Measurements from ENCODE around the gene PRPH.

PRPH gene

DNA sequence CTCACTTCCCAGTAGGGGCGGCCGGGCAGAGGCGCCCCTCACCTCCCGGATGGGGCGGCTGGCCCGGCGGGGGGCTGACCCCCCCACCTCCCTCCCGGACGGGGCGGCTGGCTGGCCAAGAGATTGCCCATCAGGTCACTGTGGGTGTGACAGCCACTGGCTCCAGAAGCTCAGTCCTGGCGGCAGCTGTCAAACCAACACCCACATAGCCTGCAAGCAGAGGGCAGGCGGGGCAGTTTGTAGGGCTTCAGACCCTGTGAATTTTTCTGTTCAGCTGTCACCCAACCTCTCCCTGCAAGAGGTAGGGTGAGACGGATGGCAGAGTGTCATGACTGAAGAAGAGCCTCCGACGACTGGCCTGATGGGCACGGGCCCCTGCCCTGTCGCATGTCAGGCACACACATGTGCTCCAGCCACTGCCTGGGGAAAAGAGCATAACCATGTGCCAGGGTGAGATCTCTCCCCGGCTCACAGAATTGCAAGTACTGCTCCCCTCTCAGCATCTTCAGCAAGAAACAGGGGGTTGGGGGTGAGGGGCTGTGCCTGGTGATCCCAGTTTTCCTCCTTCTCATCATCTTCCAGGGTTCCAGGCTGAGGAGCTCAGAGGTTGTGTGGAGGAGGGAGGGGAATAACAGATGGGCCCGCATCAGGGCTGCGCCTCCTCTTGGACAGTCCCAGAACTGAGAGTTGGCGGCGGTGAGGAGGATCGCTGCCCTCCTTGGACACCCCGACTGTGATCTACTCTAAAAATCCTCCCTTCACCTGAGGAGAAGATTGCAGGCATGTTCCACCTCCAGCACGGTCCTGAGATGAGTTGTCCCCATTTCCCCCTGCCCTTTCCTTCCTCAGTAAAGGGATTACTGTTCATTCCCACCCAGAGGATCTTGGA, 11.2 kb upstream of the PRPH start:
- Histone ChIP-seq H3K36me3 (no peaks in the 10 kb centered on the region), H3K4me1 (peaks cover 21% of the 10 kb centered on the region), H3K9me3 (no peaks in the 10 kb centered on the region), H3K27me3 (no peaks in the 10 kb centered on the region), H3K4me3 (ENCODE audit: low read depth, low read length) (no peak overlapping the region)
- peak; percentile 37 for DNase-seq
- peak; percentile 44 for TF ChIP-seq CTCF (IDR thresholded peaks at IDR 0.05; ENCODE audit: low read depth, low read length)

GRCh38 chr12:49284672-49285071, 10.3 kb upstream of the PRPH start:
- DNase-seq, result no peak
- H3K4me3 ChIP-seq (ENCODE audit: low read depth, low read length), result no peak overlapping the region
- H3K4me1 ChIP-seq, result peaks cover 15% of the 10 kb centered on the region
- H3K27me3 ChIP-seq, result no peaks in the 10 kb centered on the region
- TF ChIP-seq CTCF (IDR thresholded peaks at IDR 0.05; ENCODE audit: low read depth, low read length), result no peak
- H3K36me3 ChIP-seq, result no peaks in the 10 kb centered on the region
- H3K9me3 ChIP-seq, result no peaks in the 10 kb centered on the region

DNA sequence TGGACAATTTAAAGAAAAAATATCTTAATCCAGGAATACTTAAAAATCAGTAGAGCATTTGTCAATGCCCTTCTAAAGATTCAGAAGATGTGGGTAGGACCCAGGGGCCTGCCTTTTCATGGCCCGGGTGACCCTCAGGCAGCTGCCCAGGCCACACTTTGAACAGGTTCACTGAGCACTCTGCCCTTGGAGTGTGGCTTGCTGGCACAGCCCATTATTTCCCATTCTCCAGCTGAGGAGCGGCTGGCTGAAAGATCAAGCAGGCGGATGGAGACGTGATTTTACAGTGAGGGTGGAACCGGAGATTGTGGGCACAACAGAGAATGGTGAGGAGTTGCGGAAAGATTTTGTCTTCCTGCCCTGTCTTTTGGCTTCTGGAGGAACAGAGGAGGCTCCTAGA, 7.1 kb upstream of the PRPH start:
- no peaks in the 10 kb centered on the region for H3K9me3 ChIP-seq
- no peak for TF ChIP-seq CTCF (IDR thresholded peaks at IDR 0.05; ENCODE audit: low read depth, low read length)
- H3K4me1 ChIP-seq, result peaks cover 7% of the 10 kb centered on the region
- H3K27me3 ChIP-seq, result no peaks in the 10 kb centered on the region
- no peak overlapping the region for H3K4me3 ChIP-seq (ENCODE audit: low read depth, low read length)
- H3K36me3 ChIP-seq, result no peaks in the 10 kb centered on the region
- no peak for DNase-seq

- Histone ChIP-seq H3K9me3 (no peaks in the 10 kb centered on the region), H3K4me3 (ENCODE audit: low read depth, low read length) (no peak overlapping the region), H3K27me3 (no peaks in the 10 kb centered on the region), H3K4me1 (peaks cover 5% of the 10 kb centered on the region), H3K36me3 (no peaks in the 10 kb centered on the region)
- peak; percentile 91 for TF ChIP-seq CTCF (IDR thresholded peaks at IDR 0.05; ENCODE audit: low read depth, low read length)
- DNase-seq, result peak; percentile 60
Observed at GRCh38 chr12:49288412-49288853, 6.5 kb upstream of the PRPH start.

DNA sequence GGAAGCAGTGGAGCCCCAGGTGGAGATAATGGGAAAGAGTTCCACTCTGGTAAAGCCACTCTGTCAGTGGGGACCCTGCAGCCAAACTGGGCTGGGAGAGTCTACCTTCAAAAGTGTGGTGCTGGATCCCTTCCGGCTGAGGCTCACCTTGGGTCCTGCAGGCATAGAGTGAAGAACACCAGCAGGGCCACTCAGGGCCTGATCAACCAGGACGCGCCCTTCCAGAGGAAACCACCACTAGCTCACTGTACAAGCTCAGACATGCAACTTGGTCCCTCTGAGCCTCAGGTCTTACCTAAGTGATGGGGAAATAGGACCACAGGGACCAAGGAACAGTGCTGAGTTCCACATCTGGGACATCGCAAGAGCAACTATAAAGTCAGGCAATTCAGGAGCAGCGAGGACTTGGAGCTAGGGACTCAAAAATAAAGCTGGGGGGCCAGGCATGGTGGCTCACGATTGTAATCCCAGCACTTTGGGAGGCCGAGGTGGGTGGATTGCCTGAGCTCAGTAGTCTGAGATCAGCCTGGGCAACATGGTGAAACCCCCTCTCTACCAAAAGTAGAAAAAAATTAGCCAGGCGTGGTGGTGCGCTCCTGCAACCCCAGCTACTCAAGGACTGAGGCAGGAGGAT, 5.9 kb upstream of the PRPH start:
- no peaks in the 10 kb centered on the region for H3K36me3 ChIP-seq
- no peak for DNase-seq
- no peaks in the 10 kb centered on the region for H3K27me3 ChIP-seq
- no peaks in the 10 kb centered on the region for H3K9me3 ChIP-seq
- no peak overlapping the region for H3K4me3 ChIP-seq (ENCODE audit: low read depth, low read length)
- no peaks in the 10 kb centered on the region for H3K4me1 ChIP-seq
- no peak for TF ChIP-seq CTCF (IDR thresholded peaks at IDR 0.05; ENCODE audit: low read depth, low read length)

GRCh38 chr12:49292729-49293055, 2.3 kb upstream of the PRPH start:
- Histone ChIP-seq H3K9me3 (no peaks in the 10 kb centered on the region), H3K27me3 (no peaks in the 10 kb centered on the region), H3K36me3 (peaks cover 14% of the 10 kb centered on the region), H3K4me1 (peaks cover 3% of the 10 kb centered on the region; the same call in 1 of the 2 replicates), H3K4me3 (ENCODE audit: low read depth, low read length) (peak overlapping the region; percentile 89)
- no peak for TF ChIP-seq CTCF (IDR thresholded peaks at IDR 0.05; ENCODE audit: low read depth, low read length)
- DNase-seq, result peak; percentile 78

Measured in BE2C (cell line).